ENCODE data around the gene SMAGP.
A peak's percentile ranks its signal among the peaks of the same experiment; 100 is the strongest.
"Not testable (repeated sequence)": the region's sequence is repeated elsewhere in the genome, so short reads cannot be mapped to it uniquely, and the experiment has no call there.

The SMAGP gene

GRCh38 chr12:51219857-51220256 is 50.4 kb downstream of the SMAGP start:
- DNase-seq, result not testable (repeated sequence)

GRCh38 chr12:51219322-51219721 is 50.9 kb downstream of the SMAGP start:
- DNase-seq, result no peak

- DNase-seq, result no peak
Measured at GRCh38 chr12:51218607-51219161, 51.5 kb downstream of the SMAGP start.

GRCh38 chr12:51217968-51218606 is 52.1 kb downstream of the SMAGP start, which contains the start of gene POU6F1:
POU6F1 (minus strand) TSS chr12:51218062; CDS start chr12:51206836, 11,226 bp downstream.
- peak; percentile 87 for DNase-seq

- DNase-seq, result peak; percentile 26
Measured at GRCh38 chr12:51217133-51217967, 52.9 kb downstream of the SMAGP start.

GRCh38 chr12:51216642-51217041 is 53.6 kb downstream of the SMAGP start:
- DNase-seq, result no peak

- no peak for DNase-seq
Measured at GRCh38 chr12:51214895-51215294, 55.3 kb downstream of the SMAGP start.

GRCh38 chr12:51210690-51211395 is 59.4 kb downstream of the SMAGP start:
- no peak for DNase-seq

- DNase-seq, result no peak
Measured at GRCh38 chr12:51209259-51209658, 61.0 kb downstream of the SMAGP start.

- DNase-seq, result no peak
Measured at GRCh38 chr12:51208016-51208660, 62.1 kb downstream of the SMAGP start.

- no peak for DNase-seq
Measured at GRCh38 chr12:51205350-51205749, 64.9 kb downstream of the SMAGP start.

GRCh38 chr12:51202718-51203117 is 67.5 kb downstream of the SMAGP start:
- DNase-seq, result no peak

GRCh38 chr12:51200806-51201205 is 69.4 kb downstream of the SMAGP start:
- DNase-seq, result no peak

- DNase-seq, result no peak
Measured at GRCh38 chr12:51200156-51200555, 70.1 kb downstream of the SMAGP start.

- DNase-seq, result no peak
Measured at GRCh38 chr12:51199366-51199945, 70.8 kb downstream of the SMAGP start.

GRCh38 chr12:51198568-51199365 is 71.4 kb downstream of the SMAGP start:
- DNase-seq, result no peak

GRCh38 chr12:51197736-51198567 is 72.3 kb downstream of the SMAGP start:
- DNase-seq, result no peak

GRCh38 chr12:51196547-51196946 is 73.7 kb downstream of the SMAGP start:
- DNase-seq, result no peak

GRCh38 chr12:51195841-51196240 is 74.4 kb downstream of the SMAGP start:
- no peak for DNase-seq

All from NCI-H2171 (cell line).